Measurements from ENCODE around the gene PRKAG2. TPM values are rescaled to one million over a fixed set of nuclear protein-coding genes. Genes with fewer than 3 reads are reported as not detected.
A peak's percentile ranks its signal among the peaks of the same experiment; 100 is the strongest.

PRKAG2 gene
- total and polyA plus RNA-seq, 2 of the 13 experiments (the other 11 are each of a cell fraction or from before 2014, with no cell fraction given) = 0.90 to 1.3 TPM

DNA sequence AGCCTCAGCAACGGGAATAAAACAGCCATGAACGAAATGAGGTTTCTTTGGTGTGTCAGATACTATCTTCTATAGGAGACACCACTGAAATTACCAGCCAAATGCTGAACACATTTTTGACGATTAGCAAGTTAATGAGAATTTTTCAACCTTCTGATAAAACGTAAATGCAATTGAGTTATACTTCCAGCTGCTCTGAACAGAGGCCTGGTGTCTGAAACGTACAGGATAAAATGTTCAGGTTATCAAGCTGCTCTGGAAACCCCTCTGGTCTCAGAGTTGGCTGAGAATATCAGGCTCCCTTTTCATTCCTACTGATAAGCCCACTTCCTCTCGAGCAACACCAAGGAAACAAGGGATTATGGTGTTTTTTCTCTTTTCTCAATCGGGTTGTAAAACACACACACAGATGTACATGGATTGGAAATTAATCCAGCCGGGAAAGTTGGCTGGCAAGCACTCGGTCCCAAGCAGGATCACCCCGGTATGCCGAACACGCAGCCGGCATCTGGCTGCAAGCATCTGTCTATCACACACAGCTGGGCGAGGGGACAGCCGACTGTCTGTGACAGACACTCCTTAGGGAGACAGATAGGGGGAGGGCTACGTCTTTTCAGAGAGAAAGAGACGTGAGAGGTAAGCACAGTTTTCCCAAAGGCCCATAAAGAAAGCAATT is 171.8 kb downstream of the PRKAG2 start:
- H3K79me2 ChIP-seq (ENCODE audit: insufficient read depth, low read length) = no peaks in the 10 kb centered on the region
- peaks cover 7% of the 10 kb centered on the region; the same call in 1 of the 2 replicates for H3K4me1 ChIP-seq (ENCODE audit: insufficient read depth, low read length)
- H3K9ac ChIP-seq (ENCODE audit: insufficient read depth, low read depth, low read length) = no peak overlapping the region
- no peaks in the 10 kb centered on the region for H3K36me3 ChIP-seq (replicated peaks in 1 of 2; ENCODE audit: control insufficient read depth in 1 of 2, insufficient read depth in 2 of 2, low read length in 2 of 2)
- H2AFZ ChIP-seq (ENCODE audit: low read length) = peak overlapping the region; percentile 15
- DNase-seq (ENCODE audit: low spot score) = no peak
- no peak overlapping the region for H3K27ac ChIP-seq (ENCODE audit: extremely low read length, insufficient read depth, low read length)
- peak; percentile 54 for ATAC-seq
- no peak for FAIRE-seq
- H3K4me3 ChIP-seq (replicated peaks in 1 of 3; ENCODE audit: insufficient read depth in 1 of 3, low read depth in 2 of 3, low read length in 3 of 3) = no peak overlapping the region
- ChIA-PET POLR2A (no interaction called here), CTCF (ENCODE audit: low intra/inter-chr PET ratio, low total read pairs) (interaction anchor here (0.6 to 1.3 kb wide), 2 partner anchors 40 to 79 kb away, joined by 3 to 8 read pairs; no protein-coding TSS in a partner anchor)
- H3K9me3 ChIP-seq (ENCODE audit: low read length) = no peaks in the 10 kb centered on the region
- TF ChIP-seq ZNF317 (CRISPR knock-in tag; IDR thresholded peaks at IDR 0.05) = peak; percentile 93
- no peak for TF ChIP-seq GATAD1 (CRISPR knock-in tag; IDR thresholded peaks at IDR 0.05)
- TF ChIP-seq MXD4 (CRISPR knock-in tag; IDR thresholded peaks at IDR 0.05) = no peak
- 42% methylated on average over 17 of the region's 17 CpGs for WGBS (ENCODE audit: low lambda C conversion rate)
- in situ Hi-C loops (cut with HindIII; ENCODE audit: extremely low pct_ligation_motif_present, low pct_unique_long_range_greater_than_20kb) (loop anchor here (5.0 kb wide), 1 partner anchor 78 kb away; no protein-coding TSS in a partner anchor), intact Hi-C loops (cut with micrococcal nuclease; ENCODE audit: unreplicated experiment) (loop anchor here (2.0 to 5.0 kb wide), 2 partner anchors 78 to 133 kb away; no protein-coding TSS in a partner anchor)
- H3K4me2 ChIP-seq (ENCODE audit: low read depth, low read length) = peak overlapping the region; percentile 40; the same call in 1 of the 2 replicates
- BruUV-seq (replicated peaks) = no TSS peak
- H4K20me1 ChIP-seq (ENCODE audit: insufficient read depth, low read length) = no peaks in the 10 kb centered on the region
- peaks cover 4 to 24% of the 10 kb centered on the region in 2 experiments; a peak in 3 of 5 replicates for H3K27me3 ChIP-seq (ENCODE audit: control insufficient read depth in 1 of 2, insufficient read depth in 2 of 2, low read length in 2 of 2)

DNA sequence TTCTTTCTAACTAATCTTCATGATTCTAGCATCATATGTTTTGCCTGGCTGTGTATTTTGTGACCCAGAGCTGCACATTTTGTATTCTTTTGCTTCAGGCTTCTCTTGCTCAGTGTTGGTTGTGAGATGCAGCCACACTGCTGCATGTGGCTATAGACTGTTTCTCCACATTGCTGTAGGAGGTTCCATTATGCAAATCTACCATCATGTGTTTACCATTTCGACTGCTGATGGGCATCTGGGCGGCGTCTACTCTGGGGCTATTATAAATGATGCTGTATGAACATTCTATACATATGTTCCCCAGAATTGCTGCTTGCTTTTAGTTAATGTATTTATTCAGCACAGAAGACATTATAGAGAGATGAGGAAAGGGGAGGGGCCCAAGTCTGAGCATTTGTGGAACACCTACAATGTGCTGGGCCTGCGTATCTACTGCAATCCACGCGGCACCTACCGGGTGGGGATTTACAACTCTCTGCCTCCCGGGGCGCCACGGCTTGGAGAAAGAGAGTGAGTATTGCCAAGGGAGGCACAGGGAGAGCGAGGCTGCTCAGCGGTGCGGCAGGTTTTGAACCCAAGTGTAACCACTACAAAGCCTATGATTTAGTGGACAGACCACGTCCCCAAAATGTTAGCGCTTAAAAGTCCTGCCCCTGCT is 172.5 kb downstream of the PRKAG2 start:
- FAIRE-seq (no peak), ATAC-seq (no peak), DNase-seq (ENCODE audit: low spot score) (no peak)
- no peak overlapping the region for H3K4me3 ChIP-seq (replicated peaks in 1 of 3; ENCODE audit: insufficient read depth in 1 of 3, low read depth in 2 of 3, low read length in 3 of 3)
- no peaks in the 10 kb centered on the region for H4K20me1 ChIP-seq (ENCODE audit: insufficient read depth, low read length)
- H3K27me3 ChIP-seq (ENCODE audit: control insufficient read depth in 1 of 2, insufficient read depth in 2 of 2, low read length in 2 of 2) = peaks cover 4 to 30% of the 10 kb centered on the region in 2 experiments; a peak in 3 of 5 replicates
- ChIA-PET CTCF (ENCODE audit: low intra/inter-chr PET ratio, low total read pairs) (no interaction called here), POLR2A (no interaction called here)
- no peak overlapping the region for H3K4me2 ChIP-seq (ENCODE audit: low read depth, low read length)
- BruUV-seq (replicated peaks) = no TSS peak
- 68% methylated on average over 15 of the region's 15 CpGs for WGBS (ENCODE audit: low lambda C conversion rate)
- intact Hi-C loops (cut with micrococcal nuclease; ENCODE audit: unreplicated experiment) (loop anchor here (2.0 kb wide), 1 partner anchor 78 kb away; no protein-coding TSS in a partner anchor), in situ Hi-C loops (cut with HindIII; ENCODE audit: extremely low pct_ligation_motif_present, low pct_unique_long_range_greater_than_20kb) (no loop called here)
- H3K36me3 ChIP-seq (replicated peaks in 1 of 2; ENCODE audit: control insufficient read depth in 1 of 2, insufficient read depth in 2 of 2, low read length in 2 of 2) = no peaks in the 10 kb centered on the region
- H3K27ac ChIP-seq (ENCODE audit: extremely low read length, insufficient read depth, low read length) = no peak overlapping the region
- H3K9ac ChIP-seq (ENCODE audit: insufficient read depth, low read depth, low read length) = no peak overlapping the region
- no peaks in the 10 kb centered on the region for H3K79me2 ChIP-seq (ENCODE audit: insufficient read depth, low read length)
- H3K4me1 ChIP-seq (ENCODE audit: insufficient read depth, low read length) = peaks cover 7% of the 10 kb centered on the region; the same call in 1 of the 2 replicates
- H3K9me3 ChIP-seq (ENCODE audit: low read length) = no peaks in the 10 kb centered on the region
- H2AFZ ChIP-seq (ENCODE audit: low read length) = no peak overlapping the region
- no peak for TF ChIP-seq ZSCAN12 (CRISPR knock-in tag; IDR thresholded peaks at IDR 0.05)
- TF ChIP-seq ZFY (CRISPR knock-in tag; IDR thresholded peaks at IDR 0.05) = no peak
- TF ChIP-seq, protein P1, sequence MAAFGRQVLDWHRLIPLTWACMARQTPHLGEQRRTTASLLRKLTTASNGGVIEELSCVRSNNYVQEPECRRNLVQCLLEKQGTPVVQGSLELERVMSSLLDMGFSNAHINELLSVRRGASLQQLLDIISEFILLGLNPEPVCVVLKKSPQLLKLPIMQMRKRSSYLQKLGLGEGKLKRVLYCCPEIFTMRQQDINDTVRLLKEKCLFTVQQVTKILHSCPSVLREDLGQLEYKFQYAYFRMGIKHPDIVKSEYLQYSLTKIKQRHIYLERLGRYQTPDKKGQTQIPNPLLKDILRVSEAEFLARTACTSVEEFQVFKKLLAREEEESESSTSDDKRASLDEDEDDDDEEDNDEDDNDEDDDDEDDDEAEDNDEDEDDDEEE (CRISPR knock-in tag; IDR thresholded peaks at IDR 0.05) = no peak
- TF ChIP-seq ZNF253 (CRISPR knock-in tag; IDR thresholded peaks at IDR 0.05; ENCODE audit: borderline replicate concordance) = no peak
- no peak for TF ChIP-seq REL (CRISPR knock-in tag; conservative IDR thresholded peaks at IDR 0.05)
- TF ChIP-seq ZNF232 (CRISPR knock-in tag; IDR thresholded peaks at IDR 0.05; ENCODE audit: borderline replicate concordance) = no peak
- TF ChIP-seq FOXJ3 (CRISPR knock-in tag; IDR thresholded peaks at IDR 0.05; ENCODE audit: borderline replicate concordance) = no peak
- TF ChIP-seq ARNT (IDR thresholded peaks at IDR 0.05) = no peak
- TF ChIP-seq SNRNP70 (IDR thresholded peaks at IDR 0.05; ENCODE audit: low read depth, low read length) = no peak
- TF ChIP-seq SMAD3 (CRISPR knock-in tag; IDR thresholded peaks at IDR 0.05) = no peak
- TF ChIP-seq ZNF331 (CRISPR knock-in tag; IDR thresholded peaks at IDR 0.05) = no peak
- TF ChIP-seq KDM5A (IDR thresholded peaks at IDR 0.05; ENCODE audit: borderline replicate concordance, low read length) = no peak
- TF ChIP-seq, protein P2, sequence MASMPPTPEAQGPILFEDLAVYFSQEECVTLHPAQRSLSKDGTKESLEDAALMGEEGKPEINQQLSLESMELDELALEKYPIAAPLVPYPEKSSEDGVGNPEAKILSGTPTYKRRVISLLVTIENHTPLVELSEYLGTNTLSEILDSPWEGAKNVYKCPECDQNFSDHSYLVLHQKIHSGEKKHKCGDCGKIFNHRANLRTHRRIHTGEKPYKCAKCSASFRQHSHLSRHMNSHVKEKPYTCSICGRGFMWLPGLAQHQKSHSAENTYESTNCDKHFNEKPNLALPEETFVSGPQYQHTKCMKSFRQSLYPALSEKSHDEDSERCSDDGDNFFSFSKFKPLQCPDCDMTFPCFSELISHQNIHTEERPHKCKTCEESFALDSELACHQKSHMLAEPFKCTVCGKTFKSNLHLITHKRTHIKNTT (CRISPR knock-in tag; IDR thresholded peaks at IDR 0.05) = no peak
- no peak for TF ChIP-seq RBFOX2 (IDR thresholded peaks at IDR 0.05; ENCODE audit: low read depth, low read length)
